NCI-H446 (cell line): Measurements from ENCODE around the gene RPL36.
"Not testable (repeated sequence)": the region's sequence is repeated elsewhere in the genome, so short reads cannot be mapped to it uniquely, and the experiment has no call there.

Source experiments
- DNase-seq, 2 experiments: peaks; one replicate each; lab custom pipeline; 2025; lab: John Stamatoyannopoulos, UW

RPL36 gene

DNA sequence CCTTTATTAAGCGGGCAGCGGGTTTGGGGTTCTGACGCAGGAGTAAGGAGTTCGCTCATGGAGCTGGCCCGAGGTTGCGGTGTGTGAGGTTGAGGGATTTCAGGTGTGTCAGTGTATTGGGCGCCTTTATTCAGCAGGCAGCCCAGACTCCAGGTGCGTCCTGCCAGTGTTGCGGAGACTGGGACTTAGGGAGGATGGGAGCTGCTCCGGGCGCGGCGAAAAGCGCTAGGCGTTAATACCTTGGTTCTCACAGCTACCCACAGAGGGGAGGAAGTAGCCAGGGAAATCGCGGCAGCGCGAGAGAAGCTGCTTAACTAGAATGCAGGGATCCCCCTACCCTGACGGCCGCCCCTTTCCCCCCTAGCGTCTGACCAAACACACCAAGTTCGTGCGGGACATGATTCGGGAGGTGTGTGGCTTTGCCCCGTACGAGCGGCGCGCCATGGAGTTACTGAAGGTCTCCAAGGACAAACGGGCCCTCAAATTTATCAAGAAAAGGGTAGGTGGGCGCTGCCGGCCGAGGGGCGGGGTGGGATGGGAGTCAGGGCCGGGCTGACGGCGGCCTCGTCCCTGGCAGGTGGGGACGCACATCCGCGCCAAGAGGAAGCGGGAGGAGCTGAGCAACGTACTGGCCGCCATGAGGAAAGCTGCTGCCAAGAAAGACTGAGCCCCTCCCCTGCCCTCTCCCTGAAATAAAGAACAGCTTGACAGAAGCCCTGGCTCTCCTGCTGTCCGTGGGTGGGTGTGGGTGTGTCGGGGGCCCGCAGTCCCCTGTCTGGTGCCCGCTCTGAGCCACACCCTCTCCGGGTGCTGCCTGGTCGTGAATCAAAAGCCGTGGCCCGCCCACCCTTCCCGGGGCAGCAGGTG, 1.1 kb downstream of the RPL36 start:
- DNase-seq = peak in 1 of 2 experiments; percentile 74

- peak in 1 of 2 experiments; percentile 29 for DNase-seq
Observed at GRCh38 chr19:5691822-5692722, 2.0 kb downstream of the RPL36 start.

- no peak for DNase-seq
Observed at GRCh38 chr19:5692723-5693194, 2.7 kb downstream of the RPL36 start.

- no peak for DNase-seq
Observed at GRCh38 chr19:5693195-5694166, 3.4 kb downstream of the RPL36 start.

DNA sequence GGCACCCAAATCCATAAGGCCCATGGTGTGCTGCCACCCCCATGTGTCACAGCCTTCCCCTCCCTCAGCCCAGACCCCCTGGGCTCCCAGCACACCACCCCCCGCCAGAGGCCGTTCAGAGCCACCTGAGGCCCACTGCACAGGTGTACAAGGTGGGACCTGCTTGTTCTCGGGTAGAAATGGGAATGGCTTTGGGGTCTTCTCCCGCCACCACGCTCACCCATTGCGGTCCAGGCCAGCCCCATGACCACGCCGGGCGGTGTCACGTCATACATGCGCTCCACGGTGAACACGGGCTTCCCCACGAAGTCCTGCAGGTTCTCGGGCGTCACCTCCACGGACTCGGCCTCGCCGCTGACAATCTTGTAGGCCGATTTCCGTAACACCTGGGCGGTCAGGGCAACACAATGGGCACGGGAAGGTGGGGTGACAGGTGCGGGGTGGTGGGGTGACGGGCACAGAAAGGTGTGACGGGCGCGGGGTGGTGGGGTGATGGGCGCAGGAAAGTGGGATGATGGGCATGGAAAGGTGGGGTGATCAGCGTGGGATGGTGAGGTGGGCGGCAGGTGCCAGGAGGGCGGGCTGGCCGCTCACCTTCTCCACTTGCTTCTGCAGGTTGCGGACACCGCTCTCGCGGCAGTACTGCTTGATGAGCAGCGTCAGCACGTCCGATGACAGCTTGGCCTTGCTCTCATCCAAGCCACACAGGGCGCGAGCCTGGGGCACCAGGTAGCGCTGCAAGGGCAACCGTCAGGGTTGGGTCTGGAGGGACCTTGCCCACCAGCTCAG, 4.3 kb downstream of the RPL36 start:
- DNase-seq = no peak

GRCh38 chr19:5694956-5695648, 5.0 kb downstream of the RPL36 start:
- no peak for DNase-seq

DNA sequence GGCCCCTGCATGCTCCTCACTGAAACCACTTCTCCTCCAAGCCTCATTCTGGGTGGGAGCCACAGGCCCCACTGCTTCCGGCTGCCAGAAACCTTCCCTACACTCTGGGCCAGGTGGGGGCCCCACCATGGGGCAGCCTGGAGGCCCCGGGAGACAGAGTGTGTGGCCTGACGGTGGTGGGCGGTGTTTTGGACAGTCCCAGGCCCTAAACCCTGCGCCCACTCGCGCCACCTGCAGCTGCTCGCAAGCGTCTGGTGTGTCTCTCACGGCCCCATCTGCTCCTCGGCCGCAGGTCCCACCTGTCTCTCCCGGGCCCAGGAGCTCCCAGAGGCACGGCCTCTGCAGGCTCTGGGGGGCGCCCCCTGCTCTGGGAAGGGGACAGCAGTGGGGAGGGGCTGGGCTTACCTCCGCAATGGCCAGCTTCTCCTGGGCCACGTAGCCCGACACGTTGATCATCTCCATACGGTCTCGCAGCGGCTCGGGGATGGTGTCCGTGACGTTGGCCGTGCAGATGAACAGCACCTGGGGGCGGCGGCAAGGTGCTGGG, 5.6 kb downstream of the RPL36 start:
- no peak for DNase-seq

DNA sequence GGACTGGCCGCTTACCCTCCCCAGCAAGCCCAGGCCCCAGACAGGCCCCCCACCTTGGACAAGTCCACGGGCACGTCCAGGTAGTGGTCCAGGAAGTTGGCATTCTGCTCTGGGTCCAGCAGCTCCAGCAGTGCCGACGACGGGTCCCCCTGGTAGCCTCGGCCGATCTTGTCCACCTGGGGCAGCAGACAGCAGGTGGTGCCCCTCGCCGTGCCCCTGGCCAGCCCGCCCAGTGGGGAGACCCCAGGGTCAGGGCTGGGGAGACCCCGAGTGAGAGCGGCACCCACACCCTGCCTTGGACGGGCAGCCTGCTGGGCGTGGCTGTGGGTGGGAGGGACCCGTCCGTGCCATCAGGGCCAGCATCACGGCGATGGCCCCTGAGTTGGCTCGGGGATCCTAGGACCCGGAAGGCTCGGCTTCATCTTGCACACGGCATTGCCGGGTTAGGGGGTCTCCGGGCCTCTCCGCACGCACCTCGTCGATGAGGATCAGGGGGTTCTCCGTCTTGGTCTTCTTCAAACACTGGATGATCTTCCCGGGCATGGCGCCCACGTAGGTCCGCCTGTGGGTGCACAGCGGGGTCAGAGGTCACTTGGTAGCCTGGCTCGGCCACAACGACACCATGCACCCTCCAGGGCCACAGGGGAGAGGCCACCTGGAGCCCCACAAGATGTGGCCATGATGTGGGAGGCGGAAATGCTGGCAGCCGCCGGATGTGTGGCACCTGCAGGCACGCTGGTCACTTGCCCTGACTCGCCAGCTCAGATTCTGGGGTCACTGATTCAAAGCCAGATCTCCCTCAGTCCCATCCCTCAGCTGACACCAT, 6.3 kb downstream of the RPL36 start:
- DNase-seq = no peak

DNA sequence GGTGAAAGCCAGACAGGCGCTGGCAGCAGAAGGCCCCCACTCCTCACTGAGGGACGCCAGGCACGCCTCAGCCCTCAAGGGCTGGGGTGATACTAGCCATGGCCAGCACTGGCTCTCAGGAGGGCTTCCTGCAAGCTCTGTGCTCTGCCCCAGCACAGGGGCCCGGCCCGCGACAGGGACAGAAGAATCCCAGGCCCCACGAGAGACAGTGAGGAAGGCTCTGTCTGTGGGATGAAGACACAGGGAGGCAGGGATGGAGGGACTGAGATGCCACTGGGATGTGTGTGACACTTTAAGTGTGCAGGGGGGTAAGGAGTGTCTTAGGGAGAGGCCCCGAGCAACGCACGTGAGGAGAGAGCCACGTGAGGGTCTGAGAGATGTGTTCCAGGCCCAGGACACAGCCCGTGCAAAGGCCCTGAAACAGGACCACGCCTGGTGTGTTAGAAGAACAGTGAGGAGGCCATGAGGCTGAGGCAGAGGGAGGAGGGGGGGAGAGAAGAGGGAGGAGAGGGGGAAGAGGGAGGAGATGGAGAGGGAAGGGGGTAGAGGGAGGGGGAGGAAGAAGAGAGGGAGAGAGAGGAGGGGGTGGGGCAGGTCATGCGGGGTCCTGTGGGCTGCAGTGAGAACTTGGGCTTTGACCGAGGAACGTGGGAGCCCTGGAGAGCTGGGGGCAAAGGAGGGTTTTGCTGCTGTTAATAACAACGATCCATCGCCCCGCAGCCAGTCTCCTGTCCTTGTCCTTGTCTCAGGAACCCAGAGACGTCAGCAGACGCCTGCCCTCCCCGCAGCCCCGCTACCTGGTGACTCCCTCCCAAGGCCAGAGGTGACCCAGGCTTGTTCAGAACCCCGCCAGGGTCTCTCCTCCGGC, 7.2 kb downstream of the RPL36 start:
- DNase-seq = no peak

- DNase-seq = no peak
Observed at GRCh38 chr19:5697890-5698634, 8.0 kb downstream of the RPL36 start.

- DNase-seq = no peak
Observed at GRCh38 chr19:5698635-5699422, 8.7 kb downstream of the RPL36 start.

DNA sequence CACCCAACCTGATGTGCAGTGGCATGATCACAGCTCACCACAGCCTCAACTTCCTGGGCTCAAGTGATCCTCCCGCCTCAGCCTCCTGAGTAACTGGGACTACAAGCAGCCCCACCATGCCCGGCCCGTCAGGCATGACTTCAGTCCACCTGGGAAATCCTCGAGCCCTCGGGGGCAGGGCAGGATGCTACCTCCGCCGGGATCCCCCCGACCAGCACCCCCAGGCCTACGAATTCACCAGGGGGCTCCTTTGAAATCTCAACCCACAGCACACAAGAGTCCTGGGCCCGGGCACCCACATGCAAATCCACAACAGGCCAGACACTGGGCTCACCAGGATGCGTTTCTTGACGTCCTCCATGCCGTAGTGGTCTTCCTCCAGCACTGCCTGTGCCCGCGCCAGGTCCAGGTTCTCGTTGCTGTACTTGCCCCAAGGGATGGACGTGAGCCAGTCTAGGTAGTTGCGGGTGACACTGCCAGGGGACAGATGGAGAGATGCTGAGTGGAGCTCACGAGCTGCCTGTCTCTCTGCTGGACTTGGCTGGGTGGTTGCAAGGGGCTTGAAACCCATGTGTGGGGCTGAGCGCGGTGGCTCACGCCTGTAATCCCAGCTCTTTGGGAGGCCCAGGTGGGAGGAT, 10.5 kb downstream of the RPL36 start:
- no peak for DNase-seq

DNA sequence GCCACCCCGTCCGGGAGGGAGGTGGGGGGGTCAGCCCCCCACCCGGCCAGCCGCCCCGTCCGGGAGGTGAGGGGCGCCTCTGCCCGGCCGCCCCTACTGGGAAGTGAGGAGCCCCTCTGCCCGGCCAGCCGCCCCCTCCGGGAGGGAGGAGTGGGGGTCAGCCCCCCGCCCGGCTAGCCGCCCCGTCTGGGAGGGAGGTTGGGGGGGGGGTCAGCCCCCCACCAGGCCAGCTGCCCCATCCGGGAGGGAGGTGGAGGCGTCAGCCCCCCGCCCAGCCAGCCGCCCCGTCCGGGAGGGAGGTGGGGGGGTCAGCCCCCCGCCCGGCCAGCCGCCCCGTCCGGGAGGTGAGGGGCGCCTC, 11.9 kb downstream of the RPL36 start:
- DNase-seq = not testable (repeated sequence)

DNA sequence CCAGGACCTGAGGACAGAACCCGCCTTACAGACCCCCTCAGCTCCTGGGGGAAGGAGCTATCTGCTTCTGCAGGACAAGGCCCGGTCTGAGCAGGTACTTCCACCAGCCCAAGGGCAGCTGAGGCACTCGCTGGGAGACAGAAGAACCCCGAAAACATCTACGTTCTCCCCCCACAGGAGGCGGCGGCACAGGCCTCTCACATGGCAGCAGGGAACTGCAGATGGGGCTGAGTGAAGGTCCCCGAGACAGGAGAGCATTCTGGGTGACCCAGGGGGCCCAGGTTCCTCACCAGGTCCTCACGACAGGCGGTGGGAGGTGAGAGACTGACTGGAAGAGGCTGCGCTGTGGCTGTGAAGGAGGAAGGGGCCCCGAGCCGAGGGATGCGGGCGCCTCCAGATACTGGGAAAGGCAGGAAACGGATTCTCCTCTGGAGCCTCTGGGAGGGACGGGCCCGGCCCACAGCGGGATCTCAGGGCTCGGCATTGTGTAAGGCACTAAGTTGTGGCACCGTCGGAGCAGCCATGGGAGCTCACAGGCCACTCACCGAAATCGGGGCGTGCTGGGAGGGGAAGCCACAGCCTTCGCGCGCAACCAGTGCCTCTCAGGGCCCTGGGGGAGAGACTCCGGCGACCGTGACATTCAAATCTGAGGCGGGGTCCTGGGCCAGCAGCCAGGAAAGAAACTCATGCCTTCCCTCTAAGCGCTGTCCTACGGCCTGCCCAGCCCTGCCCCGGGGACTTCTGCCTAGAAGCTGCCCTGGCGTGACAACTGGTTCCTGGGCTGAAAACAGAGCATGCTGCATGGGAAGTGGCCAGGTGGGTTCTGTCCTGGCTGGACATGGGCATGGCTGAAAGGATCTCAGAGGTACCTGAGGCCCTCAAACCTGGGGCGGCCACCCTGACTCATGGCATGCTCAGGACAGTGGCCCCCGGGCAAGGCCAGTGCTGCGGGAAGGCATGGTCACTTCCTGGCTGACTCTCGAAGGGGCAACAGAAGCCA, 14.0 kb downstream of the RPL36 start:
- no peak for DNase-seq

- DNase-seq = no peak
Observed at GRCh38 chr19:5705552-5705951, 15.5 kb downstream of the RPL36 start.
